ENCODE results near the gene GOPC.
"Not testable (repeated sequence)": the region's sequence is repeated elsewhere in the genome, so short reads cannot be mapped to it uniquely, and the experiment has no call there.

GOPC gene

GRCh38 chr6:117602151-117602898 lies at the start of gene GOPC:
Gene GOPC, minus strand, starts transcription at chr6:117602511. Its CDS starts 223 bp downstream, at chr6:117602288.
- DNase-seq: peak; percentile 95

DNA sequence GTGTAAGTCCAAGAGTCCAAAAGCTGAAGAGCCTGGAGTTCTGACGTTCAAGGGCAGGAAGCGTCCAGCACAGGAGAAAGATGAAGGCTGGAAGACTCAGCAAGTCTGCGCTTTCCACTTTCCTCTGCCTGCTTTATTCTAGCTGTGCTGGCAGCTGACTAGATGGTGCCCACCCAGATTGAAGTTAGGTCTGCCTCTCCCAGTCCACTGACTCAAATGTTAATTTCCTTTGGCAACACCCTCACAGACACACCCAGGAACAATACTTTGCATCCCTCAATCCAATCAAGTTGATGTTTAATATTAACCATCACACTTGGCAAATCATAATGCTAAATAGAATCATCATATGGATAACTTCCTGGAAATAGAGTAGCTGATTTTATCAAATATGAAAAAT lies 49.7 kb upstream of the GOPC start:
- not testable (repeated sequence) for DNase-seq

- no peak for DNase-seq
Observed at GRCh38 chr6:117642976-117643375, 40.7 kb upstream of the GOPC start.

DNA sequence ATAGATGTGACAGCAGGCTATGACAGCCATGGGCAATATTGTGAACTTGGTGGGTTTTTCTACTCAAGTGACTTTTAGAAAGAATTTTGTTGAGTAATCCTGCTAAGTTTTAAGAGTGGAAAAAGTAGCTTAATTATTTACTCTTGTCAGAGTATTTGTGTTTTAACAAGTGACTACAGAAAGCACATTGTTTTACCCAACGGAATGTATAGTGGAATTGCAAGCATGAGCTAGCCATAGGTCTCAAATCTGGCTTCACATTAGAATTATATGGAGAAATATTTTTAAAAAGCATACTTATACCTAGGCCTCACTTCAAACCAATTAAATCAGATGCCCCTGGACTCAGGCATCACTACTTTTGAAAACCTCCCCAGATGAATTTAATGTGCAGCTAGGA lies 35.5 kb upstream of the GOPC start:
- DNase-seq: no peak

DNA sequence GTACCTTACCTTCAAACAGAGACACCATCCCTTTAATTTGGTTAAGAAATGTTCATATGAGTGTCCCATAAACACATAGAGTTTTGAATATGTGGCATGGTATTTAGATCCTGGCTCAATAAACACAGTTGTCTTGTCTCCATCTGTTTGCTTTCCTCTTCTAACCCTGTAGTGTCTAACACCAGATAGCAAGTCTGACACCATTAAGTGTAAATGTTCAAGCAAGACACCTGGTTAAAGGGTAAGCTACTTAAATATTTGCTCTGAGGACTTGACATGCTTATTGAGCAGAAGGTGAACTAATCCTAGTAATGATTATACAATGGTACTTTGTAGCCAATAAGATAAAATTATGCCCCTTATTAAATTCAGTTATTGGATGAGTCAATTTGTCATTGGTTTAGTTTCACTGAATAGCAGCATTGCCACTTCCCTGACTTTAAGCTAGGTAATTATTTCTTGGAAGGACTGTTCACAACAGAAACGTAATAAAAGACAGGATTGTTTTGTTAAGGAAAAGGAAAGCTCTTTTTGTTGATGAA lies 26.9 kb upstream of the GOPC start:
- DNase-seq: no peak

GRCh38 chr6:117627533-117627932 lies 25.2 kb upstream of the GOPC start:
- no peak for DNase-seq

DNA sequence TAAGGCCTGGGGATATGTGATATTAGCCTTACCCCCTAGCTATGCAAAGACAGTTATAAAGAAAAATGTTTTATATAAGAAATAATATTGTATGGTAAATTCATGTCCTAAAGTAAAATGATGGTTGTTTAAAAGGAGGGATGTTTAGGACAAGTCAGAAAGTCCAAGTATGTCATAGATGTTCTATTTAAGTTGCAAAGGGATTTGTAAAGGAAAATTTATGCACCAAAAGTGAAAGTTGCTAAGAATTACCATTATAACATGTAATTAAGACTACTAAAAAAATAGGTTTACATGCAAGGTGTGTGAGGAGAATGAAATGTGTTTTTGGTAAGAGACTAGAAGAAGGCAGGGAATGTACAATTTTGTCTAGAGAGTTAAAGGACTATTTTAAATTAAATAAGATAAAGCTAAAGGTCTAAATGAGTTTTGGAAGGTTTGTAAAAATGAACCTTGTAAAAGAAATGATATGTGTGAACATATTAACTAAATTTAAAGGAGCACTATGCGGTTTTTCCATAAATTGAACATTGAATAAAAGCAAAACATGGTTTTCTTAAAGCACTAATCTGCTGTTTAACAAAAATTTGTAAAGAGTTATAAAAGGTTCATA lies 22.7 kb upstream of the GOPC start:
- peak; percentile 2 for DNase-seq

DNA sequence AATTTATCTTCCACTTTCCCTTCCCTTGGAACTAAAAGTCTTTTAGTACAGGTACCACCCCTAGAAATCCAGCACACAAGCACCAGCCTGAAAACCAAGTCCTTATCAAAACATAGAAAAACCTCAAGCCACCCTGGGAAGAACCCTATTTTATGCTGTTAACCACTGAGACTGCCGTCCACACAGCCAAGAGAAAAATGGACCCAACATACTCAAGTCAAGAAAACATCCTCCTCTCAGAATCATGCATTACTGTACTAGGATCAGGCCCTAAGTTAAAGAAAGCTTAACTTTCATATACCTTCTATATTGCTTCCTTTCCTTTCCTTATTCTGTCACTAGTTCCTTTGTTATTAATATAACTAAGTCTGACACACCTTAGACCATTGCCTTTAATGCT lies 16.9 kb upstream of the GOPC start:
- DNase-seq: no peak

GRCh38 chr6:117617210-117618035 lies 15.1 kb upstream of the GOPC start:
- DNase-seq: no peak

DNA sequence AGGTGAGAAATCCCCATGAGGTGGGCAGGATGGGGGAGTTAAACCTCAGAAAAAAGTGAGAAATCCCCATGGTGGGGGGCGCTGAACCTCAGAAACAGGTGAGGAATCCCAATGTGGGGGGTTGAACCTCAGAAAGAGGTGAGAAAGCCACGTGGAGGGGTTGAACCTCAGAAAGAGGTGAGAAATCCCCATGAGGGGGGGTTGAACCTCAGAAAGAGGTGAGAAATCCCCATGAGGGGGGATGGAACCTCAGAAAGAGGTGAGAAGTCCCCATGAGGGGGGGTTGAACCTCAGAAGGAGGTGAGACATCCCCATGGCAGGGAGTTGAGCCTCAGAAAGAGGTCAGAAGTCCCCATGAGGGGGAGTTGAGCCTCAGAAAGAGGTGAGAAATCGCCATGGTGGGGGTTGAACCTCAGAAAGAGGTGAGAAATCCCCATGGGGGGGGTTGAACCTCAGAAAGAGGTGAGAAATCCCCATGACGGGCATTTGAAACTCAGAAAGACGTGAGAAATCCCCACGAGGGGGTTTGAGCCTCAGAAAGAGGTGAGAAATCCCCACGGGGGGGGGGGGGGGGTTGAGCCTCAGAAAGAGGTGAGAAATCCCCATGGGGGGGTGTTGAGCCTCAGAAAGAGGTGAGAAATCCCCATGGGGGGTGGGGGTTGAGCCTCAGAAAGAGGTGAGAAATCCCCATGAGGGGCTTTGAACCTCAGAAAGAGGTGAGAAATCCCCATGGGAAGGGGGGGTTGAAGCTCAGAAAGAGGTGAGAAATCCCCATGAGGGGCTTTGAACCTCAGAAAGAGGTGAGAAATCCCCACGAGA lies 14.3 kb upstream of the GOPC start:
- no peak for DNase-seq

DNA sequence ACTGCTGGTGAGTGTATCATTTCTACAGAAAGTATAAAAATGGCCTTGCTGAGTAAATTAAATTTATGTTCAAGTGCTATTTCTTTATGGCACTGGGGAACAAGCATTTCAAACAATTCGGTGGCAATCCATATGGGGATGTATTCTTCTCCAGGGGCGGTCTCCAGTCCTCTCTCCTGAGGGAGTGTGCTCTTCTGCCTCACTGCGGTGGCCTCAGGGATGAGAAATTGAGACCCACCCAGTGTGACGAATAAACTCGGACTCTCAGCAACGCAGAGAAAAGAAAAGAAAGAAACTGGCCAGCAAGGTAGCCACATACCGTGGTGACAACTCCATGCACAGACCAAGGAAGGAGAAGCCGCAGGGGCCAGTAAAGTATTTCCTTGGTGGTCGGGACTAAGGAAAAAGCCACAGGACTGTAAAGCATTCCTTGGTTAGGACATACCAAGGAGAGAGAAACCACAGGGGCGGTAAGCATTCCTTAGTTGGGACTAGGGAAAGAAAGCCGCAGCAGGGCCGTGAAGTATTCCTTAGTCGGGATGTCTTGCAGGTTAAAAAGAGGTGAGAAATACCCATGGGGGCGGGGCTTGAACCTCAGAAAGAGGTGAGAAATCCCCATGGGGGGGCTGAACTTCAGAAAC lies 13.6 kb upstream of the GOPC start:
- DNase-seq: no peak

- peak; percentile 1 for DNase-seq
Observed at GRCh38 chr6:117613920-117614560, 11.7 kb upstream of the GOPC start.

- no peak for DNase-seq
Observed at GRCh38 chr6:117607511-117607910, 5.2 kb upstream of the GOPC start.

DNA sequence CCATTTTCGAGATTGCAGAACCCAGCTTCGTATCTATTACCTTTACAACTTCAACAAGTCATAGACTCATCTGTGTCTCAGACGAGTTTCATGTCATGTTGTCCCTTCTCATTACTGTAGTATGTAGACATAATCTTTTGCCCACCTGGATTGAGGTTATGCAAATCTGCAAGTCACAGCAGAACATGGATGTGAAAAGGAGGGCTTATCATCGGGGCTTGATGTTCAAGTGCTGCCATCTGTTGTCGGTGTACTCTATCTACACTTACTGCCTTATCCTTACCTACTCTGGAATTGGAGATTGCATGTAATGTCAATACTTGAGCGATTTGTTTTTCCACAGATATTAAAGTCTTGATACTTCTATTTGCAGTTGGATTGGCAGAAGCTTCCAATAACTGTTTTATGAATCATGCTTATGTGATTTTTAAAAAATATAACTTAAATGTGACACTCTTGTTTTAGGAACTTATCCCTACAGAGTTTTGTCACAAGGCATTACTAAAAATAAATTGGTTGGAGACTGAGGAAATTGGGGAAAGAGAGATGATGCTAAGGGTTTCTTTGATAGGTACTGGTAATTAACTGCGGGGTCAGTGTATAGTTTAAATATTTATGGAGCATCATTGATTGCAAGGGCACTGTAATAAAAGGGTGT lies 3.0 kb upstream of the GOPC start:
- peak; percentile 66 for DNase-seq

- no peak for DNase-seq
Observed at GRCh38 chr6:117603821-117604220, 1.5 kb upstream of the GOPC start.

DNA sequence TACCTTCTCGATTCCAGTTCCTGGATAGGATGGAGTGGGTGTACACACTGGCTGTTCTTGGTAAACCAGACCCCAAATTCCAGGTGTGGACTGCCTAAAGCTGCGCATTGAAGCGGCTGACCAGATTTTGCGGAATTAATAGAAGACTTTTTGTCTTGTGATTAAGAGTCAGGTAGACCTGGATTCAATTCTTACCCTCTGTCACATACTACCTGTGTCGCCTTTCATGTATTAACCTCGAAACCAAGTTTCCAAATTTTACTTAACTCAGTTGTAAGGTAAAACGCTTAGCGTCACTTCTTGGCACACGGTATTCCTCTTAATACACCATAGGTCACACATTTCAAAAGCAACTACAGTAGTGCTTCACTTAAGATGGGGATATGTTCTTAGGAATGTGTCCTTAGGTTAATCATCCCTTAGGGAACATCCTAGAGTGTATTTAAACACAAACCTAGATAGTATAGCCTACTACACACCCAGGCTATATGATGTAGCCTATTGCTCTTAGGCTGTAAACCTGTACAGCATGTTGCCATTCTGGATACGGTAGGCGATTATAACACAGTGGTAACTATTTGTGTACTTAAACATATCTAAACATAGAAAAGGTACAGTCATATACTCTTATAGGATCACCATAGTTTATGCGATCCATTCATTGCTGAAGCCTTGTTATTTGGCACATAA lies 733 bp upstream of the GOPC start:
- DNase-seq: peak; percentile 19

- peak; percentile 54 for DNase-seq
Observed at GRCh38 chr6:117601811-117602150, 530 bp downstream of the GOPC start.

DNA sequence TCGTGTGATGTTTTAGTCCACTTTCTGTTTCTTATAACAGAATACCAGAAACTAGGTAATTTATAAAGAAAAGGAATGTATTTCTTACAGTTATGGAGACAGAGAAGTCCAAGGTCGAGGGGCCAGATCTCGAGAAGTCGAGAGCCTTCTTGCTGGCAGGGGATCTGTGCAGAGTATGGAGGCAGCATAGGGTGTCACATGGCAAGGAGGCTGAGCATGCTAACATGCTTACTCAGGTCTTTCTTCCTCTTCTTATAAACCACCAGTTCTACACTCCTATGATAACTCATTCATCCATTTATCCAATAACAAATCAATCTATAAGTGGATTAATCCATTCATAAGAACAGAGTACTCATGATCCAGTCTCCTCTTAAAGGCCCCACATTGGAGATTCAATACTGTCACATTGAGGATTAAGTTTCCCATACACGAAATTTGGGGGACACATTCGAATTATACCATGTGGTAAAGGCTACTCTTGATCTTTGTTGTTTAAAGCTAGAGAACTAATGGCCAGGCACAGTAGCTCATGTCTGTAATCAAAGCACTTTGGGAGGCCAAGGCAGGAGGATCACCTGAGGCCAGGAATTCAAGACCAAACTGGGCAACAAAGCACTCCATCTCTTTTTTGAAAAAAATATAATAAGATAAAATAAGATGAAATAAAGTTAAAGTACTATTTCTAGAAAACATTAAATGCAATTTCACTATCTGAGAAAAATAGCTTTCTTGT lies 2.1 kb downstream of the GOPC start:
- DNase-seq: peak; percentile 4

- DNase-seq: no peak
Observed at GRCh38 chr6:117597755-117598154, 4.6 kb downstream of the GOPC start.
